Subcutaneous adipose tissue (tissue), 4 donors: Measurements from ENCODE around the gene BPIFB3. TPM values are rescaled to one million over a fixed set of nuclear protein-coding genes. Genes with fewer than 3 reads are reported as not detected.

Source experiments
- CTCF ChIP-seq: fragments of 450-650 bp; IDR thresholded peaks from one replicate; pipeline ENCODE4 v1.5.1; 2016; ENCODE audit warnings: low read depth, mild to moderate bottlenecking, control low read depth, antibody characterized with exemption, moderate library complexity
- total RNA-seq, 4 donors: library from RNA; depleted of rRNA; stranded (reverse); fragments of >200 nt; gene quantifications; one replicate each; pipeline ENCODE4 v1.1.0, GENCODE V29; 2016

Gene BPIFB3
- total RNA-seq, 4 donors from 2014 or later: not detected

- TF ChIP-seq CTCF: no peak
These were observed 45.1 kb upstream of the BPIFB3 start for GRCh38 chr20:33008336-33009213.

GRCh38 chr20:33009214-33010132, 44.2 kb upstream of the BPIFB3 start:
- TF ChIP-seq CTCF: no peak

GRCh38 chr20:33010133-33010504, 43.6 kb upstream of the BPIFB3 start:
- no peak for TF ChIP-seq CTCF

GRCh38 chr20:33010674-33011449, 42.8 kb upstream of the BPIFB3 start:
- no peak for TF ChIP-seq CTCF

- TF ChIP-seq CTCF: no peak
These were observed 41.1 kb upstream of the BPIFB3 start for GRCh38 chr20:33012327-33013189.

GRCh38 chr20:33013701-33014326, 39.9 kb upstream of the BPIFB3 start:
- no peak for TF ChIP-seq CTCF
